Body of pancreas (tissue), 4 donors: ENCODE results near the gene HSF4.

Experiments
- POLR2A ChIP-seq, 3 donors: fragments of 450-650 bp; IDR thresholded peaks; one replicate each; pipeline ENCODE4 v1.6.1; 2016; ENCODE audit warnings: antibody characterized with exemption in 3 of 3, mild to moderate bottlenecking in 2 of 3
- TF ChIP-seq, protein P1 (sequence below), 7 experiments: fragments of 450-650 bp in 4 of 7; fragments of 200-600 bp in 3 of 7; sonication (generic) in 3 of 7; IDR thresholded peaks; one replicate each; pipeline ENCODE4 v1.5.1; 2016 to 2019; ENCODE audit warnings: antibody characterized with exemption in 7 of 7

DNA sequence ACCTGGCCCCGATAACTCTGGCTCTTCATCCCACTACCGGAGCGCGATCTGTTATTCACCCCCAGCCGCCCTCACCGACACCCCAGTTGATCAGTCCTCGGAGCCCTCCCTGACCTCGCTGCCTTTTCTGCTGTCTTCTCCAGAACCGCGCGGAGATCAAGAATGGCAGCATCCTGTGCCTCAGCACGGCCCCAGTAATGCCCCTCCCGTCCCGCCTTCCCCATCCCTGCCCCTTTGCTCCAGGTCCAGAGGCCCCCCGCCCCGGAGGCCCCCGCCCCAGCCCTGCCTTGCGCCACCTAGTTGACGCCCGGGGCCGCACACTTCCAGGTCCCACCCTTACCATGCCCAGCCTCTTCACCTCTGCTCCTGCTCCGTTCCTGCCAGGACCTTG is 35.3 kb downstream of the HSF4 start:
- TF ChIP-seq, protein P1, sequence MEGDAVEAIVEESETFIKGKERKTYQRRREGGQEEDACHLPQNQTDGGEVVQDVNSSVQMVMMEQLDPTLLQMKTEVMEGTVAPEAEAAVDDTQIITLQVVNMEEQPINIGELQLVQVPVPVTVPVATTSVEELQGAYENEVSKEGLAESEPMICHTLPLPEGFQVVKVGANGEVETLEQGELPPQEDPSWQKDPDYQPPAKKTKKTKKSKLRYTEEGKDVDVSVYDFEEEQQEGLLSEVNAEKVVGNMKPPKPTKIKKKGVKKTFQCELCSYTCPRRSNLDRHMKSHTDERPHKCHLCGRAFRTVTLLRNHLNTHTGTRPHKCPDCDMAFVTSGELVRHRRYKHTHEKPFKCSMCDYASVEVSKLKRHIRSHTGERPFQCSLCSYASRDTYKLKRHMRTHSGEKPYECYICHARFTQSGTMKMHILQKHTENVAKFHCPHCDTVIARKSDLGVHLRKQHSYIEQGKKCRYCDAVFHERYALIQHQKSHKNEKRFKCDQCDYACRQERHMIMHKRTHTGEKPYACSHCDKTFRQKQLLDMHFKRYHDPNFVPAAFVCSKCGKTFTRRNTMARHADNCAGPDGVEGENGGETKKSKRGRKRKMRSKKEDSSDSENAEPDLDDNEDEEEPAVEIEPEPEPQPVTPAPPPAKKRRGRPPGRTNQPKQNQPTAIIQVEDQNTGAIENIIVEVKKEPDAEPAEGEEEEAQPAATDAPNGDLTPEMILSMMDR (IDR thresholded peaks at IDR 0.05): peak in 4 of 7 experiments; percentile 3 to 16 (median 8)
- no peak for TF ChIP-seq POLR2A (IDR thresholded peaks at IDR 0.05)
